HEK293 (cell line): ENCODE data around the gene NOVA2.

Experiments used
- ATF2 ChIP-seq: fragments of 450-650 bp; formaldehyde crosslinking; IDR thresholded peaks from 2 replicates; pipeline ENCODE4 v1.5.1; 2016; ENCODE audit warnings: missing biosample characterization, missing genetic modification characterization, low read depth
- FEZF1 ChIP-seq: fragments of 450-650 bp; formaldehyde crosslinking; IDR thresholded peaks from 2 replicates; pipeline ENCODE4 v1.5.1; 2016; ENCODE audit warnings: missing biosample characterization, missing genetic modification characterization
- GFI1B ChIP-seq: fragments of 450-650 bp; formaldehyde crosslinking; IDR thresholded peaks from 2 replicates; pipeline ENCODE4 v1.5.1; 2016; ENCODE audit warnings: missing biosample characterization, missing genetic modification characterization
- GLIS1 ChIP-seq: fragments of 450-650 bp; formaldehyde crosslinking; IDR thresholded peaks from 2 replicates; pipeline ENCODE4 v1.5.1; 2016; ENCODE audit warnings: missing biosample characterization, missing genetic modification characterization
- MYNN ChIP-seq: fragments of 450-650 bp; formaldehyde crosslinking; IDR thresholded peaks from 2 replicates; pipeline ENCODE4 v1.5.1; 2016; ENCODE audit warnings: missing biosample characterization, missing genetic modification characterization, borderline replicate concordance
- PRDM4 ChIP-seq: fragments of 450-650 bp; formaldehyde crosslinking; IDR thresholded peaks from 2 replicates; pipeline ENCODE4 v1.5.1; 2017; ENCODE audit warnings: missing biosample characterization, missing genetic modification characterization
- SALL2 ChIP-seq: fragments of 450-650 bp; formaldehyde crosslinking; IDR thresholded peaks from 2 replicates; pipeline ENCODE4 v1.5.0; 2017; ENCODE audit warnings: missing biosample characterization, mild to moderate bottlenecking, missing genetic modification characterization, borderline replicate concordance
- SETDB1 ChIP-seq: IDR thresholded peaks from one replicate; pipeline ENCODE4 v1.6.1; 2017; ENCODE audit warnings: mild to moderate bottlenecking, low read length, moderate library complexity, mixed read lengths; ENCODE audit not compliant: insufficient read length
- SP2 ChIP-seq: fragments of 450-650 bp; formaldehyde crosslinking; IDR thresholded peaks from 2 replicates; pipeline ENCODE4 v1.5.1; 2016; ENCODE audit warnings: missing biosample characterization, missing genetic modification characterization
- TRIM28 ChIP-seq: IDR thresholded peaks from 2 replicates; pipeline ENCODE4 v1.6.1; 2011; ENCODE audit warnings: low read length, control low read depth, borderline replicate concordance
- ZBTB17 ChIP-seq: fragments of 450-650 bp; formaldehyde crosslinking; IDR thresholded peaks from 2 replicates; pipeline ENCODE4 v1.5.1; 2016; ENCODE audit warnings: missing biosample characterization, missing genetic modification characterization
- ZBTB21 ChIP-seq: fragments of 450-650 bp; formaldehyde crosslinking; IDR thresholded peaks from 2 replicates; pipeline ENCODE4 v1.5.1; 2017; ENCODE audit warnings: missing biosample characterization, missing genetic modification characterization
- ZBTB8A ChIP-seq: fragments of 450-650 bp; formaldehyde crosslinking; IDR thresholded peaks from 2 replicates; pipeline ENCODE4 v1.5.1; 2016; ENCODE audit warnings: missing biosample characterization, missing genetic modification characterization
- ZFP3 ChIP-seq: fragments of 450-650 bp; formaldehyde crosslinking; IDR thresholded peaks from 2 replicates; pipeline ENCODE4 v1.5.1; 2016; ENCODE audit warnings: low read depth, missing biosample characterization, missing genetic modification characterization
- ZFP37 ChIP-seq: fragments of 450-650 bp; formaldehyde crosslinking; IDR thresholded peaks from 2 replicates; pipeline ENCODE4 v1.5.1; 2016; ENCODE audit warnings: missing biosample characterization, missing genetic modification characterization
- ZNF121 ChIP-seq: fragments of 450-650 bp; formaldehyde crosslinking; IDR thresholded peaks from 2 replicates; pipeline ENCODE4 v1.5.1; 2016; ENCODE audit warnings: missing biosample characterization, missing genetic modification characterization
- ZNF133 ChIP-seq: fragments of 450-650 bp; formaldehyde crosslinking; IDR thresholded peaks from 2 replicates; pipeline ENCODE4 v1.5.1; 2016; ENCODE audit warnings: missing biosample characterization, missing genetic modification characterization
- ZNF140 ChIP-seq: fragments of 450-650 bp; formaldehyde crosslinking; IDR thresholded peaks from 2 replicates; pipeline ENCODE4 v1.5.1; 2016; ENCODE audit warnings: missing biosample characterization, missing genetic modification characterization
- ZNF157 ChIP-seq: fragments of 450-650 bp; formaldehyde crosslinking; IDR thresholded peaks from 2 replicates; pipeline ENCODE4 v1.5.1; 2016; ENCODE audit warnings: missing biosample characterization, missing genetic modification characterization
- ZNF16 ChIP-seq: fragments of 450-650 bp; formaldehyde crosslinking; IDR thresholded peaks from 2 replicates; pipeline ENCODE4 v1.5.1; 2016; ENCODE audit warnings: low read depth, missing biosample characterization, missing genetic modification characterization
- ZNF19 ChIP-seq: fragments of 450-650 bp; formaldehyde crosslinking; IDR thresholded peaks from 2 replicates; pipeline ENCODE4; 2016; ENCODE audit warnings: missing biosample characterization, missing genetic modification characterization, low read depth
- ZNF23 ChIP-seq: fragments of 450-650 bp; formaldehyde crosslinking; IDR thresholded peaks from 2 replicates; pipeline ENCODE4 v1.5.1; 2016; ENCODE audit warnings: missing biosample characterization, missing genetic modification characterization, borderline replicate concordance
- ZNF24 ChIP-seq: fragments of 450-650 bp; formaldehyde crosslinking; IDR thresholded peaks from 2 replicates; pipeline ENCODE4 v1.5.1; 2016; ENCODE audit warnings: missing biosample characterization, missing genetic modification characterization
- ZNF354C ChIP-seq: fragments of 450-650 bp; formaldehyde crosslinking; IDR thresholded peaks from 2 replicates; pipeline ENCODE4 v1.5.1; 2016; ENCODE audit warnings: missing biosample characterization, missing genetic modification characterization, low read depth, borderline replicate concordance
- ZNF362 ChIP-seq: fragments of 450-650 bp; formaldehyde crosslinking; IDR thresholded peaks from 2 replicates; pipeline ENCODE4 v1.5.1; 2016; ENCODE audit warnings: missing biosample characterization, missing genetic modification characterization
- ZNF423 ChIP-seq: fragments of 450-650 bp; formaldehyde crosslinking; IDR thresholded peaks from 2 replicates; pipeline ENCODE4 v1.5.1; 2016; ENCODE audit warnings: missing biosample characterization, missing genetic modification characterization
- ZNF433 ChIP-seq: fragments of 450-650 bp; formaldehyde crosslinking; IDR thresholded peaks from 2 replicates; pipeline ENCODE4 v1.5.1; 2016; ENCODE audit warnings: missing biosample characterization, missing genetic modification characterization, low read depth
- ZNF473 ChIP-seq: fragments of 450-650 bp; formaldehyde crosslinking; IDR thresholded peaks from 2 replicates; pipeline ENCODE4 v1.5.1; 2017; ENCODE audit warnings: missing biosample characterization, missing genetic modification characterization
- ZNF510 ChIP-seq: fragments of 450-650 bp; formaldehyde crosslinking; IDR thresholded peaks from 2 replicates; pipeline ENCODE4 v1.5.1; 2018; ENCODE audit warnings: mild to moderate bottlenecking, missing genetic modification characterization, missing biosample characterization; ENCODE audit not compliant: insufficient replicate concordance
- ZNF529 ChIP-seq: fragments of 450-650 bp; formaldehyde crosslinking; IDR thresholded peaks from 2 replicates; pipeline ENCODE4 v1.5.1; 2017; ENCODE audit warnings: missing genetic modification characterization, missing biosample characterization; ENCODE audit not compliant: insufficient replicate concordance
- ZNF610 ChIP-seq: fragments of 450-650 bp; formaldehyde crosslinking; IDR thresholded peaks from 2 replicates; pipeline ENCODE4 v1.5.1; 2016; ENCODE audit warnings: missing biosample characterization, missing genetic modification characterization, borderline replicate concordance
- ZNF701 ChIP-seq: fragments of 450-650 bp; formaldehyde crosslinking; IDR thresholded peaks from 2 replicates; pipeline ENCODE4 v1.5.1; 2016; ENCODE audit warnings: missing biosample characterization, missing genetic modification characterization
- ZNF707 ChIP-seq: fragments of 450-650 bp; formaldehyde crosslinking; IDR thresholded peaks from 2 replicates; pipeline ENCODE4 v1.5.1; 2016; ENCODE audit warnings: missing biosample characterization, missing genetic modification characterization
- ZNF785 ChIP-seq: fragments of 450-650 bp; formaldehyde crosslinking; IDR thresholded peaks from 2 replicates; pipeline ENCODE4 v1.5.1; 2016; ENCODE audit warnings: missing biosample characterization, missing genetic modification characterization
- ZNF843 ChIP-seq: fragments of 450-650 bp; formaldehyde crosslinking; IDR thresholded peaks from 2 replicates; pipeline ENCODE4 v1.5.1; 2016; ENCODE audit warnings: missing biosample characterization, missing genetic modification characterization
- ZSCAN16 ChIP-seq: fragments of 450-650 bp; formaldehyde crosslinking; IDR thresholded peaks from 2 replicates; pipeline ENCODE4 v1.5.1; 2016; ENCODE audit warnings: missing biosample characterization, missing genetic modification characterization
- ZSCAN18 ChIP-seq: fragments of 450-650 bp; formaldehyde crosslinking; IDR thresholded peaks from 2 replicates; pipeline ENCODE4 v1.5.1; 2016; ENCODE audit warnings: missing biosample characterization, missing genetic modification characterization

Gene NOVA2

GRCh38 chr19:45927565-45928261 is 46.0 kb downstream of the NOVA2 start (continued):
- TF ChIP-seq PRDM4 (tag by site-specific recombination) (no peak), ZNF16 (tag by site-specific recombination) (no peak), ZBTB17 (tag by site-specific recombination) (peak; percentile 91), ZSCAN16 (no peak), TRIM28 (0 out of 2 replicates have a peak, but pooled peaks have one; percentile 44), ZNF473 (tag by site-specific recombination) (no peak), SALL2 (tag by site-specific recombination) (no peak), ZFP3 (tag by site-specific recombination) (no peak), ZNF529 (tag by site-specific recombination) (no peak), GFI1B (tag by site-specific recombination) (no peak), FEZF1 (tag by site-specific recombination) (no peak), ZNF133 (tag by site-specific recombination) (peak; percentile 21; the same call in 1 of the 2 replicates), ZNF843 (tag by site-specific recombination) (no peak), ZNF510 (no peak), ZNF433 (no peak), SETDB1 (no peak), ZNF157 (no peak), ATF2 (tag by site-specific recombination) (no peak), ZNF24 (tag by site-specific recombination) (peak; percentile 40; the same call in 1 of the 2 replicates), ZSCAN18 (no peak), ZNF701 (tag by site-specific recombination) (no peak), ZNF140 (tag by site-specific recombination) (peak; percentile 81; the same call in 1 of the 2 replicates), ZNF121 (no peak), ZNF707 (no peak), ZNF610 (no peak), ZBTB21 (no peak), GLIS1 (tag by site-specific recombination) (peak; percentile 76), ZNF19 (no peak), ZNF354C (tag by site-specific recombination) (no peak), ZBTB8A (tag by site-specific recombination) (peak; percentile 40; the same call in 1 of the 2 replicates), ZFP37 (no peak; the same call in 1 of the 2 replicates), ZNF423 (tag by site-specific recombination) (no peak), MYNN (tag by site-specific recombination) (no peak), ZNF785 (tag by site-specific recombination) (no peak), ZNF362 (tag by site-specific recombination) (no peak), ZNF23 (tag by site-specific recombination) (no peak), SP2 (tag by site-specific recombination) (peak; percentile 60)
